Activated CD4-positive, CD25-positive, alpha-beta regulatory T cell (primary cell): ENCODE measurements around the gene ENTR1.

Experiments
- DNase-seq, 4 experiments: peaks; one replicate each; lab custom pipeline; 2025; lab: John Stamatoyannopoulos, UW

ENTR1 gene

GRCh38 chr9:136397643-136398042 is 12.8 kb downstream of the ENTR1 start:
- DNase-seq: no peak

DNA sequence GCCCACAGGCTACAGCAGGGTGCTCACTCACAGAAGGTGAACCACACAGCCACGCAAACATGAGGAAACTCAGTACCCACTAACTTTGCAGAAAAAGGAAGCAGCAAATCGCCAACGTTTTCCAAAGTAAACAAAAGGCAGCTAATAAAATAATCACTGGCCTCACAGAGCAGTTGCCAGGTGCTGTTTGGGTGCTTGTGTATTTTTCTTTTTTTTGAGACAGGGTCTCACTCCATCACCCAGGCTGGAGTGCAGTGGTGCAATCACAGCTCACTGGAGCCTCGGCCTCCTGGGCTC is 14.2 kb downstream of the ENTR1 start:
- DNase-seq: no peak

GRCh38 chr9:136395345-136396218 is 14.8 kb downstream of the ENTR1 start:
- no peak for DNase-seq

- no peak for DNase-seq
Observed at GRCh38 chr9:136395020-136395340, 15.4 kb downstream of the ENTR1 start.

GRCh38 chr9:136394312-136395019 is 15.9 kb downstream of the ENTR1 start:
- no peak for DNase-seq

GRCh38 chr9:136393531-136393930 is 16.9 kb downstream of the ENTR1 start:
- DNase-seq: no peak

GRCh38 chr9:136392538-136393449 is 17.6 kb downstream of the ENTR1 start:
- no peak for DNase-seq

GRCh38 chr9:136391737-136392537 is 18.5 kb downstream of the ENTR1 start:
- no peak for DNase-seq

DNA sequence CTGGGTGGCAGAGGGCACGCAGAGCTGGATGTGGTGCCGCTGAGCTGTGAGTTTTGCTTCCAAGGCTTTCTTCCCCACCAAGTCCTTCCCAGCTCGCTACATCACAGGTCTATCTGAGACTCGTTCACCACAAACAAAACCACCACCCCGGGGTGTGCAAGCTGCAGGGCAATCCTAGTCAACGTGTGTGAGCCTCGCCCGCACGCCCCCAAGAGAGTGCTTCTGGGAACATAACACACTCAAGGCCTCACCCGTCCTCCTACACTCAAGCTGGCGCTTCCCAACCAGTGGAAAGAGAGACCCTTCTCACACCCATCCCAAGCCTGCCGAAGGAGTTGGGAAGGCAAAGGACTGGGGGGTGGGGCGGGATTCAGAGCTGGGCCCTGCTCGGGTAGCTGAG is 21.0 kb downstream of the ENTR1 start:
- DNase-seq: no peak

DNA sequence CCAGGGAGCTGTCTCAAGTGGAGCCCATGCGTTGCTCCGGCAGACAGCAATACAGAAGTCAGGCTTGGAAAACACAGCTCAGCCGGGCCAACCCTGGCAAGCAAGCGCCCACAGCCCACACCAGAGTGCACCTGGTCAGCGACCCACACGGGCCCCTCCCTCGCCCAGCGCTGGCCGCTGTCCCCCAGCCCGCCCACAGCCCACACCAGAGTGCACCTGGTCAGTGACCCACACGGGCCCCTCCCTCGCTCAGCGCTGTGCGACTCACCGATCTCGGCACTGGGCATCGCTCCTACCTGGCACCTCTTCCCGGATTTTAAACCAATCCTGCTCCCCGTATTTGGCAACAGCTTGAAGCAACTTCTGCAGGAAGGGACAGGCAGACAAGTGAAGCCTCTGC is 23.2 kb downstream of the ENTR1 start:
- DNase-seq: no peak

DNA sequence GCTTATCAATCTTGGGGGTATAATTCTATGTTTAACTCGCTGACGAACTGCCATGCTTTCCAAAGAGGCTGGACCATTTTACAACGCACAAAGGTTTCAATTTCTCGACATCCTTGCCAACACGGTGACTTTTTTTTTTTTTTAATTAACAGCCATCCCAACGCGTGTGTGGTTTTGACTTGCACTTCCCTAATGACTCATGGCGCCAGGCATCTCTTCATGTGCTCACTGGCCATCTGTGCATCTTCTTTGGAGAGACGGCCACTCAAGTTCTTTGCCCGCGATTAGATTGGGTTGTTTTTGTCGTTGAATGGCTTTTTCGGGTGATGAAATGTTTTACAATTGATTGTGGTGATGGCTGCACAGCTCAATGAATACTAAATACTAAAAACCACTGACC is 24.4 kb downstream of the ENTR1 start:
- no peak for DNase-seq

DNA sequence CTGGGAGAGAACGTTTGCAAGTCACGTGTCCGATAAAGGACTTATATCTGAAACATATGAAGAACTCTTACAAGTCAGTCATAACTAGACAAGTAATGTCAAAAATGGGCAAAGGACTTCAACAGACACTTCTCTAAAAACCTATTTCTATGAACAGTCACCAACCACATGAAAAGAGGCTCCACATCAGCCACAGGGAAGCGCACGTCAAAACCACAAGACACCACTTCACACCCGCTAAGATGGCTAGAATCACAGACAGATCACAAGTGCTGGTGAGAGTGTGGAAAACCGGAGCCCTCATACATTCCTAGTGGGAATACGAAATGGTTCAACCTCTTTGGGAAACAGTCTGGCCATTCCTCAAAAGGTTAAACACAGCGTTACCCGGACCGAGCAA is 25.4 kb downstream of the ENTR1 start:
- no peak for DNase-seq

GRCh38 chr9:136383436-136383835 is 27.0 kb downstream of the ENTR1 start:
- no peak for DNase-seq

DNA sequence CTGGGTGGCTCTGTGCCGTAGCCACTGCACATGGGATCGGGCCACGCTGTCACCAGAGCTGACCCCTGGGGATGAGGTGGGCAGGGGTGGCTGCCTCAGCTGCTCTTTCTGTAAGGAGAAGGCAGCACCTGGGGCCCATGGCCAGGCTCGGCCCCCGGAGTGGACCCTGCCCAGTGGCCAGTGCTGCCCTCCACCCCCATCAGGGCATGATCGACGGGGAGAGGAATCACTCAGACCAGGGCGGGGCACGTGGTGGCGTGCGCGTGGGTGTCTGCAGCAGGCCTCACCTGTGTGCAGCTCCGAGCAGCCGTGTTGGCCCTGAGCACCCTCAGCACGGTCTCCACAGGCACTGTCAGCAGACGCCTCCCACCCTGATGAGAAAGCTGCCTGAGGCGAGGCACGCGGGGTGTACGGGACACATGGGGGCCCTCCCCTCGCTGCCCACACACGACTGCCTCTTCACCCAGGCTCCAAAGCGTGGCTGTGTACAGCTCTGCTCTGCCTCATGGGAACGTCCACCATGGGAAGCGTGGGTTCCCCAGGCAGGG is 28.4 kb downstream of the ENTR1 start:
- no peak for DNase-seq

DNA sequence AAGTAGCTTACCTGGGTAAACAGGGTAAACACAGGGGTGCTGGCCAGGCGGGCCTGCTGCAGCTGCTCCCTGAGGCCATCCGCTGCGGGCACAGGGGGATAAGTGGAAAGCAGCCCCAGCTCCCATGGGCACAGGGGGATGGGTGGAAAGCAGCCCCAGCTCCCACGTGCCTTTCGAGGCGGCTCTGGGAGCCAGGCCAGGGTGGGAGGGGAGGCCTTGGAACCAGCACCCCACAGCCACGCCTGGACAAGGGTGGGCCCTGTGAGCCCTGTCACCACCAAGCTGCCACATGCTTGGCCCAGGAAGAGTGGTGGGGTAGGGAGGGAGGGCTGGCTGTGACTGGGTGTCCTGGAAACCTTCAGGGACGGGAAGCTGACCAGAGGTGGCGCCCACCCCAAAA is 29.1 kb downstream of the ENTR1 start:
- DNase-seq: no peak

DNA sequence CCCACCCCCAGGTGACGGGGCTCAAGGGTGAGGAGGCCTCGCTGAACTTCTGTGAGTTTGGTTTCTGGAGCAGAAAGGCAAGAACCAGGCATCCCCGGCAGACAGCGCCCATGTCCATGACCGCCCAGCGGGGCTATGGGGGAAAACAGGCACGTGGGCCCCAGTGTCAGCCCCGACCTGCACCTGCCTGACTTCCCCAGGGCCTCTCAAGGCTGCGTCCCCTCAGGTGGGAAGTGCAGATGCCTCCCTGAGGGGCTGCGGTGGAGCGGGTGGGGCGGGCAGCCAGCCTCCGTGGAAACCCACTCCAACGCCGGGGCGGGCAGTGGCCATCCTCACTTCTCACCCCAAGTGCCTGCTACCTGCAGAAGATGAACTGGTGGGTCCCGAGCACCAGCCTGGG is 30.0 kb downstream of the ENTR1 start:
- no peak for DNase-seq

- no peak for DNase-seq
Observed at GRCh38 chr9:136379891-136380290, 30.5 kb downstream of the ENTR1 start.

DNA sequence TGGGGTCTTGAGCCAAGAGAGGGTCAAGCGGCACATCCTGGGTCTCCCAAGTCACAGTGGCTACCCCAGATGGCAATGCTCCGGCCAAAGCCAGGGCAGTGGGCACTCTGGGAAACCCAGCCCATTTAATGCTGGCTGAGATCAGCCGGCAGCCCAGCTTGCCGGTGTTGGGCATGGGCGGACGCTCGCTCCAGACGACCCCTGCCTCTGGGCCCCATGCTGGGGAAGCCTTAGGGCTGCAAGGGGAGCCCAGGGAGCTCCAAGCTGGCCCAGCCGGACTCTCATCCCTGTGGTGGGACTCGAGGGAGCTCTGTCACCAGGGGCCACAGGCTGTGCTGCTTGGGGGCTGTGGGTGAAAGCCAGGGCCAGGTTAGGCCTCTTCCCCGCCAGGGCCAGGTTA is 31.0 kb downstream of the ENTR1 start:
- DNase-seq: no peak

DNA sequence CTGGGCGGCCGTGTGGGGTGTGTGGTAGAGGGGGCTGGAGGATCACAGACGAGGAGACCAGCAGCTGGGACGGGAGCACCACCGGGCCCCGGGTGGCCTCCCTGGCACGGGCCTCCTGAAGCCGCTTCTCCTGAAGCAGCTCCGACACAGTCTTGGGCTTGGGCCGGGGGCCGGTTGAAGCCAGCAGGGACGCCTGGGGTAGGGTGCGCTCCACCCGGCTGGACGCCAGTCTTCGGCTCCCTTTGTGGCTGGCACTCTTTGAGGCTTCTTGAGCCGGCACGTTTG is 31.5 kb downstream of the ENTR1 start:
- no peak for DNase-seq

DNA sequence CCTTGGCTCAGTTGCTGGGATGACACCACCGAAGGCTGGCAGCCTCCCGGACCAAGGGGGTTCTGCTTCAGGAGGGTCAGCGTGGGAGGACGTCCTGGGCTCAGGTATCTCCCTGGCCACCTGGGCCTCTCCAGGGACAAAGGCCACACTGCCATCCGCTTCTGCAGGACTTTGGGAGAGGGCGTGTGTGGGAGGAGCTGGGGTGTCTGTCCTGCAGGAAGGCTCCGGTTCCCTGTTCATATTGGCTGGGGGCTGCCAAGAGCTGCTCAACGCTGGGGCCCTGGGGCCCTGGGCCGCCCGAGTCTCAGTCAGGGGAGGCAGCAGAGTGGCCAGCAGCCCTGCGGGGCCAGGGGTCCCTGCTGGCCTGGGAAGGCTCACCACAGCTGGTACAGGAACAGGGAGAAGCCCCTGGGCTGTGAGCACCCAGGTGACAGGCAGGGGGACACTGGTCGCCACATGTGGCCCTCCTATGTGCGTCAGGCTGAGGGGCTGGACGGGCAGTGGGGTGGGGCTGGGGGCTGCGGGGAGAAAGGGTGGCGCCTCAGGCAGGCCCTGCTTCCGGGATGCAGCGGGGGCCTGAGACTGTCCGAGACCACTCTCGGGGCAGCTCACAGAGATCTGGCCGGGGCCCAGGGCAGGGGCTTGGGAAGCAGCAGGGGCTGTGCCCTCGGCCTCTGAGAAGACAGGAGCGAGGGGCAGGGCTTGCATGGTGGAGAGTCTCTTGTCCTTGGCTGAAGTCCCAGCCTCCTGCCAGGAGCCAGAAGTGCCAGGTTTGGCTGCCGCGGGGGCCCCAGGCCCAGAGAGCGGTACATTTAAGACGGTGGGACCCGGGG is 32.0 kb downstream of the ENTR1 start:
- DNase-seq: no peak
